GM23338 (cell line): ENCODE results near the gene SYNE2. TPM values are rescaled to one million over a fixed set of nuclear protein-coding genes. Genes with fewer than 3 reads are reported as not detected.

Experiments
- ATAC-seq: fragments of 200-7000 bp; cut with Tn5 transposase; 3 replicates; pipeline ENCODE4 v1.9.1; 2020
- DNase-seq: peaks from one replicate; pipeline ENCODE4 v3.0.0-alpha.2; 2015; ENCODE audit warnings: low spot score
- H2AFZ ChIP-seq: fragments of 200-600 bp; sonication (generic); 2 replicates; pipeline ENCODE4 v1.8.0; 2016; ENCODE audit warnings: antibody characterized with exemption, mild to moderate bottlenecking, moderate library complexity
- H3F3A ChIP-seq: fragments of 200-600 bp; sonication (generic); replicated peaks from 2 replicates; pipeline ENCODE4 v1.8.0; 2017; ENCODE audit warnings: antibody characterized with exemption, mixed run types, low read depth
- H3K27ac ChIP-seq: fragments of 200-600 bp; sonication (generic); 2 replicates; pipeline ENCODE4 v1.6.1; 2016; ENCODE audit warnings: low read depth
- H3K27me3 ChIP-seq: fragments of 200-600 bp; sonication (generic); 2 replicates; pipeline ENCODE4 v1.8.0; 2016; ENCODE audit warnings: mild to moderate bottlenecking, mixed run types, moderate library complexity; ENCODE audit not compliant: insufficient read depth
- H3K36me3 ChIP-seq: fragments of 200-600 bp; sonication (generic); 2 replicates; pipeline ENCODE4 v1.8.0; 2016; ENCODE audit warnings: mild to moderate bottlenecking; ENCODE audit not compliant: insufficient read depth
- H3K4me1 ChIP-seq: fragments of 200-600 bp; sonication (generic); 2 replicates; pipeline ENCODE4 v1.8.0; 2016; ENCODE audit warnings: mild to moderate bottlenecking, moderate library complexity; ENCODE audit not compliant: insufficient read depth
- H3K4me2 ChIP-seq: fragments of 200-600 bp; sonication (generic); 2 replicates; pipeline ENCODE4 v1.7.1; 2017; ENCODE audit warnings: mixed run types
- H3K4me3 ChIP-seq: fragments of 200-600 bp; sonication (generic); 2 replicates; pipeline ENCODE4 v1.6.1; 2016; ENCODE audit warnings: mixed run types
- H3K79me2 ChIP-seq: fragments of 200-600 bp; sonication (generic); replicated peaks from 2 replicates; pipeline ENCODE4 v1.8.0; 2017; ENCODE audit warnings: mild to moderate bottlenecking; ENCODE audit not compliant: insufficient read depth
- H3K9me2 ChIP-seq: fragments of 200-600 bp; sonication (generic); 2 replicates; pipeline ENCODE4 v1.8.0; 2017; ENCODE audit not compliant: insufficient read depth
- H4K20me1 ChIP-seq: fragments of 200-600 bp; sonication (generic); replicated peaks from 2 replicates; pipeline ENCODE4 v1.8.0; 2017; ENCODE audit warnings: mild to moderate bottlenecking; ENCODE audit not compliant: insufficient read depth
- H3K27ac Mint-ChIP-seq: 2 replicates; pipeline ENCODE4 v1.8.0; 2020; ENCODE audit warnings: inconsistent platforms, mild to moderate bottlenecking, moderate library complexity, mixed read lengths
- H3K27me3 Mint-ChIP-seq: 3 replicates; pipeline ENCODE4 v1.8.0; 2022; ENCODE audit warnings: low read depth, mild to moderate bottlenecking, moderate library complexity, mixed read lengths, inconsistent platforms; ENCODE audit not compliant: insufficient read depth, poor library complexity
- H3K36me3 Mint-ChIP-seq: 3 replicates; pipeline ENCODE4 v1.8.0; 2021; ENCODE audit warnings: low read depth, mild to moderate bottlenecking, inconsistent platforms, moderate library complexity, mixed read lengths
- H3K4me1 Mint-ChIP-seq: 3 replicates; pipeline ENCODE4 v1.8.0; 2020; ENCODE audit warnings: mild to moderate bottlenecking, inconsistent platforms, mixed read lengths
- H3K4me3 Mint-ChIP-seq: 3 replicates; pipeline ENCODE4 v1.8.0; 2021; ENCODE audit warnings: moderate library complexity, mild to moderate bottlenecking, inconsistent platforms, mixed read lengths
- H3K9me3 Mint-ChIP-seq: 3 replicates; pipeline ENCODE4 v1.8.0; 2020; ENCODE audit warnings: moderate library complexity, mild to moderate bottlenecking, inconsistent platforms, mixed read lengths
- CREB1 ChIP-seq: fragments of 250-450 bp; sonication (Bioruptor Pico); IDR thresholded peaks from 2 replicates; pipeline ENCODE4 v1.5.0; 2020; ENCODE audit warnings: low read depth, mild to moderate bottlenecking, moderate library complexity
- EZH2 ChIP-seq: fragments of 200-600 bp; sonication (generic); IDR thresholded peaks from one replicate; pipeline ENCODE4 v1.8.0; 2017; ENCODE audit warnings: antibody characterized with exemption, mild to moderate bottlenecking, low read depth; ENCODE audit not compliant: unreplicated experiment
- EZH2phosphoT487 ChIP-seq: fragments of 200-600 bp; sonication (generic); IDR thresholded peaks from one replicate; pipeline ENCODE4 v1.8.1; 2018; ENCODE audit warnings: antibody characterized with exemption; ENCODE audit not compliant: unreplicated experiment
- JUNB ChIP-seq: IDR thresholded peaks from one replicate; pipeline ENCODE4 v1.6.1; 2016; ENCODE audit warnings: antibody characterized with exemption; ENCODE audit not compliant: unreplicated experiment
- NANOG ChIP-seq: IDR thresholded peaks from 2 replicates; pipeline ENCODE4 v1.6.1; 2016; ENCODE audit warnings: antibody characterized with exemption, borderline replicate concordance
- POLR2AphosphoS5 ChIP-seq: IDR thresholded peaks from 2 replicates; pipeline ENCODE4 v1.6.1; 2016; ENCODE audit warnings: antibody characterized with exemption, low read depth
- STAT1 ChIP-seq: IDR thresholded peaks from one replicate; pipeline ENCODE4 v1.6.1; 2016; ENCODE audit warnings: antibody characterized with exemption; ENCODE audit not compliant: unreplicated experiment
- ZNF114 ChIP-seq: fragments of 250-450 bp; sonication (Bioruptor Pico); IDR thresholded peaks from 2 replicates; pipeline ENCODE4 v1.5.0; 2020; ENCODE audit warnings: mild to moderate bottlenecking, moderate library complexity
- ZNF331 ChIP-seq: fragments of 250-450 bp; sonication (Bioruptor Pico); IDR thresholded peaks from 2 replicates; pipeline ENCODE4 v1.5.0; 2020; ENCODE audit warnings: low read depth, mild to moderate bottlenecking, moderate library complexity
- polyA plus RNA-seq: library from polyadenylated mRNA; unstranded; fragments of >200 nt; fragmentation: Nextera tagmentation; extraction: Ambion mirVana; gene quantifications from 2 replicates; pipeline ENCODE4 v1.2.1, GENCODE V29; 2016
- total RNA-seq: library from RNA; depleted of rRNA; stranded (reverse); fragments of >200 nt; shearing (Covaris generic); gene quantifications from 2 replicates; pipeline ENCODE4 v1.2.3, GENCODE V29; 2014
- TF ChIP-seq, protein P1 (sequence below): IDR thresholded peaks from one replicate; pipeline ENCODE4 v1.6.1; 2018; ENCODE audit warnings: antibody characterized with exemption; ENCODE audit not compliant: unreplicated experiment
- TF ChIP-seq, protein P2 (sequence below): fragments of 250-450 bp; sonication (Bioruptor Pico); IDR thresholded peaks from 2 replicates; pipeline ENCODE4 v1.5.0; 2020; ENCODE audit warnings: mild to moderate bottlenecking, moderate library complexity
- TF ChIP-seq, protein P3 (sequence below), 2 experiments: fragments of 200-600 bp in 1 of 2; sonication (generic) in 1 of 2; conservative IDR thresholded peaks; 2 replicates each; pipeline versions ENCODE4 v1.5.1 to v1.6.1; 2016 to 2017; ENCODE audit warnings: antibody characterized with exemption in 2 of 2, low read depth in 2 of 2, mild to moderate bottlenecking in 2 of 2, moderate library complexity in 1 of 2
- TF ChIP-seq, protein P4 (sequence below): IDR thresholded peaks from 2 replicates; pipeline ENCODE4 v1.6.1; 2016; ENCODE audit warnings: antibody characterized with exemption

The SYNE2 gene
- total and polyA plus RNA-seq, 2 experiments from 2014 or later = 34.3 to 86.5 TPM

- Histone ChIP-seq H3K4me2 (no peak overlapping the region), H3K36me3 (peaks cover 27% of the 10 kb centered on the region)
- H3K27ac Mint-ChIP-seq = no peak overlapping the region
These were observed 360.3 kb downstream of the SYNE2 start for GRCh38 chr14:64213086-64213485.

More at GRCh38 chr14:64213086-64213485, 360.3 kb downstream of the SYNE2 start:
- ATAC-seq = no peak
- Mint-ChIP-seq H3K36me3 (peaks cover 76% of the 10 kb centered on the region), H3K4me1 (no peaks in the 10 kb centered on the region), H3K4me3 (no peak overlapping the region), H3K9me3 (no peaks in the 10 kb centered on the region), H3K27me3 (peaks cover 5% of the 10 kb centered on the region)
- no peaks in the 10 kb centered on the region; the same call in 1 of the 2 replicates for H4K20me1 ChIP-seq
- H2AFZ ChIP-seq = no peak overlapping the region
- H3K79me2 ChIP-seq = no peaks in the 10 kb centered on the region
- H3K4me3 ChIP-seq = no peak overlapping the region
- H3K27ac ChIP-seq = no peak overlapping the region
- no peaks in the 10 kb centered on the region for H3K4me1 ChIP-seq
- no peak for DNase-seq
- H3K9me2 ChIP-seq = no peaks in the 10 kb centered on the region
- TF ChIP-seq, protein P1, sequence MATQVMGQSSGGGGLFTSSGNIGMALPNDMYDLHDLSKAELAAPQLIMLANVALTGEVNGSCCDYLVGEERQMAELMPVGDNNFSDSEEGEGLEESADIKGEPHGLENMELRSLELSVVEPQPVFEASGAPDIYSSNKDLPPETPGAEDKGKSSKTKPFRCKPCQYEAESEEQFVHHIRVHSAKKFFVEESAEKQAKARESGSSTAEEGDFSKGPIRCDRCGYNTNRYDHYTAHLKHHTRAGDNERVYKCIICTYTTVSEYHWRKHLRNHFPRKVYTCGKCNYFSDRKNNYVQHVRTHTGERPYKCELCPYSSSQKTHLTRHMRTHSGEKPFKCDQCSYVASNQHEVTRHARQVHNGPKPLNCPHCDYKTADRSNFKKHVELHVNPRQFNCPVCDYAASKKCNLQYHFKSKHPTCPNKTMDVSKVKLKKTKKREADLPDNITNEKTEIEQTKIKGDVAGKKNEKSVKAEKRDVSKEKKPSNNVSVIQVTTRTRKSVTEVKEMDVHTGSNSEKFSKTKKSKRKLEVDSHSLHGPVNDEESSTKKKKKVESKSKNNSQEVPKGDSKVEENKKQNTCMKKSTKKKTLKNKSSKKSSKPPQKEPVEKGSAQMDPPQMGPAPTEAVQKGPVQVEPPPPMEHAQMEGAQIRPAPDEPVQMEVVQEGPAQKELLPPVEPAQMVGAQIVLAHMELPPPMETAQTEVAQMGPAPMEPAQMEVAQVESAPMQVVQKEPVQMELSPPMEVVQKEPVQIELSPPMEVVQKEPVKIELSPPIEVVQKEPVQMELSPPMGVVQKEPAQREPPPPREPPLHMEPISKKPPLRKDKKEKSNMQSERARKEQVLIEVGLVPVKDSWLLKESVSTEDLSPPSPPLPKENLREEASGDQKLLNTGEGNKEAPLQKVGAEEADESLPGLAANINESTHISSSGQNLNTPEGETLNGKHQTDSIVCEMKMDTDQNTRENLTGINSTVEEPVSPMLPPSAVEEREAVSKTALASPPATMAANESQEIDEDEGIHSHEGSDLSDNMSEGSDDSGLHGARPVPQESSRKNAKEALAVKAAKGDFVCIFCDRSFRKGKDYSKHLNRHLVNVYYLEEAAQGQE = no peak
- TF ChIP-seq ZNF114 (CRISPR knock-in tag) (no peak), ZNF331 (CRISPR knock-in tag) (no peak), POLR2AphosphoS5 (no peak), STAT1 (no peak), EZH2phosphoT487 (no peak), CREB1 (CRISPR knock-in tag) (no peak), NANOG (no peak), JUNB (no peak), EZH2 (no peak)
- TF ChIP-seq, protein P2, sequence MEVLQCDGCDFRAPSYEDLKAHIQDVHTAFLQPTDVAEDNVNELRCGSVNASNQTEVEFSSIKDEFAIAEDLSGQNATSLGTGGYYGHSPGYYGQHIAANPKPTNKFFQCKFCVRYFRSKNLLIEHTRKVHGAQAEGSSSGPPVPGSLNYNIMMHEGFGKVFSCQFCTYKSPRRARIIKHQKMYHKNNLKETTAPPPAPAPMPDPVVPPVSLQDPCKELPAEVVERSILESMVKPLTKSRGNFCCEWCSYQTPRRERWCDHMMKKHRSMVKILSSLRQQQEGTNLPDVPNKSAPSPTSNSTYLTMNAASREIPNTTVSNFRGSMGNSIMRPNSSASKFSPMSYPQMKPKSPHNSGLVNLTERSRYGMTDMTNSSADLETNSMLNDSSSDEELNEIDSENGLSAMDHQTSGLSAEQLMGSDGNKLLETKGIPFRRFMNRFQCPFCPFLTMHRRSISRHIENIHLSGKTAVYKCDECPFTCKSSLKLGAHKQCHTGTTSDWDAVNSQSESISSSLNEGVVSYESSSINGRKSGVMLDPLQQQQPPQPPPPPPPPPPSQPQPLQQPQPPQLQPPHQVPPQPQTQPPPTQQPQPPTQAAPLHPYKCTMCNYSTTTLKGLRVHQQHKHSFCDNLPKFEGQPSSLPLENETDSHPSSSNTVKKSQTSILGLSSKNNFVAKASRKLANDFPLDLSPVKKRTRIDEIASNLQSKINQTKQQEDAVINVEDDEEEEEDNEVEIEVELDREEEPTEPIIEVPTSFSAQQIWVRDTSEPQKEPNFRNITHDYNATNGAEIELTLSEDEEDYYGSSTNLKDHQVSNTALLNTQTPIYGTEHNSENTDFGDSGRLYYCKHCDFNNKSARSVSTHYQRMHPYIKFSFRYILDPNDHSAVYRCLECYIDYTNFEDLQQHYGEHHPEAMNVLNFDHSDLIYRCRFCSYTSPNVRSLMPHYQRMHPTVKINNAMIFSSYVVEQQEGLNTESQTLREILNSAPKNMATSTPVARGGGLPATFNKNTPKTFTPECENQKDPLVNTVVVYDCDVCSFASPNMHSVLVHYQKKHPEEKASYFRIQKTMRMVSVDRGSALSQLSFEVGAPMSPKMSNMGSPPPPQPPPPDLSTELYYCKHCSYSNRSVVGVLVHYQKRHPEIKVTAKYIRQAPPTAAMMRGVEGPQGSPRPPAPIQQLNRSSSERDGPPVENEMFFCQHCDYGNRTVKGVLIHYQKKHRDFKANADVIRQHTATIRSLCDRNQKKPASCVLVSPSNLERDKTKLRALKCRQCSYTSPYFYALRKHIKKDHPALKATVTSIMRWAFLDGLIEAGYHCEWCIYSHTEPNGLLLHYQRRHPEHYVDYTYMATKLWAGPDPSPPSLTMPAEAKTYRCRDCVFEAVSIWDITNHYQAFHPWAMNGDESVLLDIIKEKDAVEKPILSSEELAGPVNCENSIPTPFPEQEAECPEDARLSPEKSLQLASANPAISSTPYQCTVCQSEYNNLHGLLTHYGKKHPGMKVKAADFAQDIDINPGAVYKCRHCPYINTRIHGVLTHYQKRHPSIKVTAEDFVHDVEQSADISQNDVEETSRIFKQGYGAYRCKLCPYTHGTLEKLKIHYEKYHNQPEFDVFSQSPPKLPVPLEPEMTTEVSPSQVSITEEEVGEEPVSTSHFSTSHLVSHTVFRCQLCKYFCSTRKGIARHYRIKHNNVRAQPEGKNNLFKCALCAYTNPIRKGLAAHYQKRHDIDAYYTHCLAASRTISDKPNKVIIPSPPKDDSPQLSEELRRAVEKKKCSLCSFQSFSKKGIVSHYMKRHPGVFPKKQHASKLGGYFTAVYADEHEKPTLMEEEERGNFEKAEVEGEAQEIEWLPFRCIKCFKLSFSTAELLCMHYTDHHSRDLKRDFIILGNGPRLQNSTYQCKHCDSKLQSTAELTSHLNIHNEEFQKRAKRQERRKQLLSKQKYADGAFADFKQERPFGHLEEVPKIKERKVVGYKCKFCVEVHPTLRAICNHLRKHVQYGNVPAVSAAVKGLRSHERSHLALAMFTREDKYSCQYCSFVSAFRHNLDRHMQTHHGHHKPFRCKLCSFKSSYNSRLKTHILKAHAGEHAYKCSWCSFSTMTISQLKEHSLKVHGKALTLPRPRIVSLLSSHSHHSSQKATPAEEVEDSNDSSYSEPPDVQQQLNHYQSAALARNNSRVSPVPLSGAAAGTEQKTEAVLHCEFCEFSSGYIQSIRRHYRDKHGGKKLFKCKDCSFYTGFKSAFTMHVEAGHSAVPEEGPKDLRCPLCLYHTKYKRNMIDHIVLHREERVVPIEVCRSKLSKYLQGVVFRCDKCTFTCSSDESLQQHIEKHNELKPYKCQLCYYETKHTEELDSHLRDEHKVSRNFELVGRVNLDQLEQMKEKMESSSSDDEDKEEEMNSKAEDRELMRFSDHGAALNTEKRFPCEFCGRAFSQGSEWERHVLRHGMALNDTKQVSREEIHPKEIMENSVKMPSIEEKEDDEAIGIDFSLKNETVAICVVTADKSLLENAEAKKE = no peak
- TF ChIP-seq, protein P3, sequence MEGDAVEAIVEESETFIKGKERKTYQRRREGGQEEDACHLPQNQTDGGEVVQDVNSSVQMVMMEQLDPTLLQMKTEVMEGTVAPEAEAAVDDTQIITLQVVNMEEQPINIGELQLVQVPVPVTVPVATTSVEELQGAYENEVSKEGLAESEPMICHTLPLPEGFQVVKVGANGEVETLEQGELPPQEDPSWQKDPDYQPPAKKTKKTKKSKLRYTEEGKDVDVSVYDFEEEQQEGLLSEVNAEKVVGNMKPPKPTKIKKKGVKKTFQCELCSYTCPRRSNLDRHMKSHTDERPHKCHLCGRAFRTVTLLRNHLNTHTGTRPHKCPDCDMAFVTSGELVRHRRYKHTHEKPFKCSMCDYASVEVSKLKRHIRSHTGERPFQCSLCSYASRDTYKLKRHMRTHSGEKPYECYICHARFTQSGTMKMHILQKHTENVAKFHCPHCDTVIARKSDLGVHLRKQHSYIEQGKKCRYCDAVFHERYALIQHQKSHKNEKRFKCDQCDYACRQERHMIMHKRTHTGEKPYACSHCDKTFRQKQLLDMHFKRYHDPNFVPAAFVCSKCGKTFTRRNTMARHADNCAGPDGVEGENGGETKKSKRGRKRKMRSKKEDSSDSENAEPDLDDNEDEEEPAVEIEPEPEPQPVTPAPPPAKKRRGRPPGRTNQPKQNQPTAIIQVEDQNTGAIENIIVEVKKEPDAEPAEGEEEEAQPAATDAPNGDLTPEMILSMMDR (conservative IDR thresholded peaks at IDR 0.05; ENCODE audit: low read depth in 2 of 2) = no peak
- TF ChIP-seq, protein P4, sequence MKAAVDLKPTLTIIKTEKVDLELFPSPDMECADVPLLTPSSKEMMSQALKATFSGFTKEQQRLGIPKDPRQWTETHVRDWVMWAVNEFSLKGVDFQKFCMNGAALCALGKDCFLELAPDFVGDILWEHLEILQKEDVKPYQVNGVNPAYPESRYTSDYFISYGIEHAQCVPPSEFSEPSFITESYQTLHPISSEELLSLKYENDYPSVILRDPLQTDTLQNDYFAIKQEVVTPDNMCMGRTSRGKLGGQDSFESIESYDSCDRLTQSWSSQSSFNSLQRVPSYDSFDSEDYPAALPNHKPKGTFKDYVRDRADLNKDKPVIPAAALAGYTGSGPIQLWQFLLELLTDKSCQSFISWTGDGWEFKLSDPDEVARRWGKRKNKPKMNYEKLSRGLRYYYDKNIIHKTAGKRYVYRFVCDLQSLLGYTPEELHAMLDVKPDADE = no peak
- H3F3A ChIP-seq = no peaks in the 10 kb centered on the region
- H3K27me3 ChIP-seq = no peaks in the 10 kb centered on the region
